RKO (cell line): ENCODE results near the gene ZNF544.

ENCODE experiments used
- DNase-seq: peaks from one replicate; pipeline ENCODE4 v3.0.0-alpha.2; 2016; ENCODE audit warnings: low spot score

The ZNF544 gene

DNA sequence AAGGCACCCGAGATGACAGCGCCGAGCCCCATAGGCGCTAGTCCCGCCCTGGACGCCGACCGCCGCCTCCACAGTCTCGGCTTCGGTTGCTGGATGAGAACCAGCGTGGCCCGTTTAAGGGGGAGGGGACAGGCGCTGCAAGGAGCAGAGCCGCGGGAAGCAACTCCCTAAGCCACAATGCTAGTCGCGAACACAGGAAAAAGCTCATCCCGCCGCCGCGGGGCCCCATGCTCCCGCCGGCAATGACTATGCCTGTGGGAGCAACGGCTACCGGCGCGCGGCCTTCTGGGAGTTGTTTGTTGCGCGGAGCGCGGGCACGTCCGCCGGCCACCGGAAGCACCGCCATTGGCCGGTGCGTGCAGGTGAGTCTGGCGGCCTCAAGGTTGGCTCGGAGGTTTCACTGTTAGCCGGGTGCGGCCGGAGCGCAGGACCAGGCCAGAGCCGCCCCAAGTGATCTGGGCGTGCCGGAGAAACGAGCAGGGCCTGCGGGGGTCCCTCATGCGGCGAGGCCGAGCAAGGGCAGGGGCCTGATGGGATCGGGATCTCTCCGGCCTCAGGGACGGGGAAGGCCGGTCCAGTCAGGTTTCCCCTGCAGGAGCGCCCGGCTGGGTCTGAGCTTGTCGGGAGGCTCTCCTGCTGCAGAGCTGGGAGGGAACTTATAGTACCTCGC lies at the start of gene ZNF544:
ZNF544 (plus strand) TSS at position 330 of the 670 bp plus-strand sequence. CDS start 15,110 bp downstream, outside the sequence.
- DNase-seq = peak; percentile 87

DNA sequence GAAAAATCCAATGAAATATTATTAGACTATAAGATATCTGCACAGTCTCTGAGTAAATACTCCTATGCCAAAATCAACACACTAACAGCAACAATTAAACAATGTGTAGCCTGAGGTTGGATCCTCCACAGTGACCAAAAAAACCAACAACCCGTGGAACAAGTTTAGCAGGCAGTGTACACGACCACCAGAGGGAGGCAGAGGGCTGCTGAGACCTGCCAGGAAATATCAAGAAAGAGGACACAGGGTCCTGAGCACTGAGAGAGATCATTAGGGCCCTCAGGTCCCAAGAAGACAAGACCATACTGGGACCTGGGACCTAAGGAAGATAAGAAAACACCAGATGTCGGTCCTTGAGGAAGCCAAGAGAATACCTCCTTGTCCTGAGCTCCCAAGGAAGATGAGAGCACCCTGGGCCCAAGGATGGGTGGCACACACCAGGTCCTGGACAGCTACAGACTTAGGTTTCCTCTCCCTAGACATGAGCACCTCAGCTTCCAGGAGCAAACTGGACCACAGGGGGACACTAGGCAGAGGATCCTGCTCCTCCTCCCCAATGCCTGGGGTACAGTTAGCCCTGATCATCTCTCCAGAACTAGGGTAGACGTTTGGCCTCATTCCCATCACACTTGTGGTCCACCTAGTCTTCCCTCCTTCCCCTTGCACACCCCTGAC lies 46.7 kb upstream of the ZNF544 start:
- DNase-seq = peak; percentile 72

DNA sequence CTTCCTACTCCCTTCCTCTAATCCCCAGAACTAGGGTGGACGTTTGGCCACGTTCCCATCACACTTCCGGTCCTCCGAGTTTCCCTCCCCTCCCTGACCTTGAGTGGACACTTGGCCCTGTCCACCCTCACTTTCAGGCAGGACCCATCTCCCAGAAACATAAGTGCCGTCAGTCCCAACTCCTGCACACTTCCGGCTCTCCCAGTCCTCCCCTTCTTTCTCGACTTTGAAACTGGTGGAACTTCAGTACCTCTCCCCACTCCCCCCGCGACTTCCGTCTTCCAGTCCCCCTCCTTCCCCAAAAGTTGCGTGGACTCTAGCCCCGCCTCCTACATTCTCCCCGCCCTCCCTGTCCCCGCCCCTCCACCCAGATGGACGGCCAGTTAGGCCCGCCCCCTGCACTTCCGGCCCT lies 46.1 kb upstream of the ZNF544 start:
- DNase-seq = no peak

GRCh38 chr19:58182989-58183816 lies 45.5 kb upstream of the ZNF544 start, which contains the start of gene ZNF274:
Gene ZNF274 (plus strand): TSS chr19:58183061. CDS start chr19:58183966, 905 bp downstream.
- DNase-seq = peak; percentile 29

DNA sequence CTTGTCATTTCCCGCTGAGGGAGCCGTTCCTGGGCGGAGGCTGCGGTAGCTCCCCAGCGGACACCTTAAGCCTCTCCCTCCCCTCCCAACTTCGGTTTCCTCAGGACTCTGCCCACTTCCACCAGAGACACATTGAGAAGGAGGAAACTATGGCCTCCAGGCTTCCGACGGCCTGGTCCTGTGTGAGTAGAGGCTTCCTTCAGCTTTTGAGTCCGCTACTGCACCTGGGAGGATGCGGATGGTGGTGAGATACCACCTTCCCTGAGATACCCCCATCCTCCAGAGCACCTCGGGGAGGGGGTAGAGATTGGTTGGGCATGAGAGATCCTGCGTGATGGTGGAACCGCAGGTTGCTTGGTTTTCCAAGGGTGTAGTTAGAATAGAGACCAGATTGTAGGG lies 44.9 kb upstream of the ZNF544 start:
- no peak for DNase-seq

- DNase-seq = no peak
Measured at GRCh38 chr19:58196901-58197616, 31.7 kb upstream of the ZNF544 start.

DNA sequence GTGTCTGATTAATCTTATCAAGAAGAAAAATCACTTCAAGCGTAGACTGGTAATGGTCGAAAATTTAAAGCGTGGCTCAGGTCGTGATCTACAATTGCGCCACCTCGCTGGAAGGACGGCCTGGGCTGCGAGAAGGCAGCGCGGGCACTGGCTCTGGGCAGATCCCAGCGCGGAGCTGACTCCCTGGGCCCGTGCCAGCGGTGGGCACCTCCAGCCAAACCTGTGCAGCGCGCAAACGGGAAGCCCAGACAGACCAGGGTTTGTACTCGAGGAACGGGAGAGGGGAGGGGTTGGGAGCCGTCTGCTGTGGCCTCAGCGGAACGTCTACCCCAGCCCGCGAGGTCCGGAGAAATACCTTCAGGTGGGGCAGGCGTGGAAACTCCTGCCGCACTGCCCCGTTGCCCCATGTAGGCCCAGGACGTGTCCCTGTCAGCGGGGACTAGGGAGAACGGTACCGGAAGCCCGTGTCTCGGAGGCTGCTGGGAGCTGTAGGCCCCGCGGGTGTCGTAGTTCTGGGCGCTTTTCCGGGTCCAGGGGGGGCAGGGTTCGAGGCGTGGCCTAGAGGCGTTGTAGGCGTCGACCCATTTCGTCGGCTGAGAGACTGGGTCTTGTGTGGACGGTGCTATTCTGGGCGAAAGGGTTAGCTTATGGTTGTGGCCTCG lies 24.8 kb upstream of the ZNF544 start:
- no peak for DNase-seq

- no peak for DNase-seq
Measured at GRCh38 chr19:58204566-58204965, 24.1 kb upstream of the ZNF544 start.

- no peak for DNase-seq
Measured at GRCh38 chr19:58209577-58209976, 19.1 kb upstream of the ZNF544 start.

DNA sequence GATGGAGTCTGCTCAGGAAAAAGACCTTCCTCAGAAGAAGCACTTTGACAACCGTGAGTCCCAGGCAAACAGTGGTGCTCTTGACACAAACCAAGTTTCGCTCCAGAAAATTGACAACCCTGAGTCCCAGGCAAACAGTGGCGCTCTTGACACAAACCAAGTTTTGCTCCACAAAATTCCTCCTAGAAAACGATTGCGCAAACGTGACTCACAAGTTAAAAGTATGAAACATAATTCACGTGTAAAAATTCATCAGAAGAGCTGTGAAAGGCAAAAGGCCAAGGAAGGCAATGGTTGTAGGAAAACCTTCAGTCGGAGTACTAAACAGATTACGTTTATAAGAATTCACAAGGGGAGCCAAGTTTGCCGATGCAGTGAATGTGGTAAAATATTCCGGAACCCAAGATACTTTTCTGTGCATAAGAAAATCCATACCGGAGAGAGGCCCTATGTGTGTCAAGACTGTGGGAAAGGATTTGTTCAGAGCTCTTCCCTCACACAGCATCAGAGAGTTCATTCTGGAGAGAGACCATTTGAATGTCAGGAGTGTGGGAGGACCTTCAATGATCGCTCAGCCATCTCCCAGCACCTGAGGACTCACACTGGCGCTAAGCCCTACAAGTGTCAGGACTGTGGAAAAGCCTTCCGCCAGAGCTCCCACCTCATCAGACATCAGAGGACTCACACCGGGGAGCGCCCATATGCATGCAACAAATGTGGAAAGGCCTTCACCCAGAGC lies 16.2 kb upstream of the ZNF544 start:
- DNase-seq = no peak

- DNase-seq = no peak
Measured at GRCh38 chr19:58213075-58213369, 15.7 kb upstream of the ZNF544 start.

- no peak for DNase-seq
Measured at GRCh38 chr19:58217069-58217481, 11.6 kb upstream of the ZNF544 start.

GRCh38 chr19:58217607-58218391 lies 10.9 kb upstream of the ZNF544 start:
- no peak for DNase-seq

- DNase-seq = peak; percentile 77
Measured at GRCh38 chr19:58218899-58219298, 9.8 kb upstream of the ZNF544 start.

DNA sequence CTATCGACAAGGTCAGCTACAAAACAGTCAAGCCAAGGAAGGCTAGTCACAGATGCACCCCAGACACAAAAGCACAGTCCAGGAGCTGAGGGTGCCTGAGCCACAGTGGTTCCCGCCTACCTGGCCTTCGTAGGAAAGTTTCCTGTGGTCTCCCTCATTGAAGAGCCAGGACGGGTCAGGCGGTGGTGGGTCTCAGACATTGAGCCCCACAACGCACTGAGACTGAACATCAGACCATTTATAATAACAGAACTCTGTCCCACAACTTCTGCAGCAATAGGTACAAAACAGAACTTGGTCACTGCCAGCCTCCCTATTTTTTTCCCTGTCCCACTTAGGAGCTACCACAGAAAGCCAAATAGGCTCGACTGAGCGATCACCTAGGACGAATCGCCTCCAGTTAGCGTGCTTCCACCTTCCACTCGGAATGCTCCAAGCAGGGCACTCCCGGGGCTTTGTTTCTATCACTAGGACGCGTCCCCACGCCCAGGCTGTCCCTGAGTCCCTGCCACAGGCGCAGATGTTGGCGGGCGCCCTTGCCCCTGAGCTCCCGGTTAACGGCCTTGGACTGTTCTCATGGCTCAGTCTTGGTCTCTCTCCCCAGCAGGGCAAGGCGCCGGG lies 640 bp upstream of the ZNF544 start:
- DNase-seq = peak; percentile 22

- DNase-seq = peak; percentile 79
Measured at GRCh38 chr19:58229255-58229639, 533 bp downstream of the ZNF544 start.

GRCh38 chr19:58237324-58237723 lies 8.6 kb downstream of the ZNF544 start:
- no peak for DNase-seq

- DNase-seq = no peak
Measured at GRCh38 chr19:58243351-58243750, 14.6 kb downstream of the ZNF544 start.

DNA sequence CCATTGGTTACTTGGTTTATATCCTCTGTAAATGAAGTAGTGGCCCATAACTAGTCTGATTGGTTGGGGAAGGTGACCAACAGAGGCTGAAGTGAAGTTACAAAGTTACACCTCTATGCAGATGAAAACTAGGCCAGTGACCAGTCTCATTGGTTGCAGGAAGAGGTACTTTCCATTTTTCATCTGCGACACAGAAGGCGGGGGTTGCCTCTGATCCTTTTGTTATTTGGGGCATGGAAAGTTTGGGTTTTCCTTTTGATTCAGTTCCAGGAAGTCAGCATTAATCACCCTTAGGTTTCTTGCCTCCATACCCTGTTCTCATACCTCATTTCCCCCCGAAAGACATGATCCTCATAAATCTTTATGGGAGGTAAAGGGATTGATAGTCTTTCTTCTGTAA lies 20.2 kb downstream of the ZNF544 start:
- DNase-seq = no peak
